ENCODE data around the gene PEX1.
"Not testable (repeated sequence)": the region's sequence is repeated elsewhere in the genome, so short reads cannot be mapped to it uniquely, and the experiment has no call there.

The PEX1 gene

DNA sequence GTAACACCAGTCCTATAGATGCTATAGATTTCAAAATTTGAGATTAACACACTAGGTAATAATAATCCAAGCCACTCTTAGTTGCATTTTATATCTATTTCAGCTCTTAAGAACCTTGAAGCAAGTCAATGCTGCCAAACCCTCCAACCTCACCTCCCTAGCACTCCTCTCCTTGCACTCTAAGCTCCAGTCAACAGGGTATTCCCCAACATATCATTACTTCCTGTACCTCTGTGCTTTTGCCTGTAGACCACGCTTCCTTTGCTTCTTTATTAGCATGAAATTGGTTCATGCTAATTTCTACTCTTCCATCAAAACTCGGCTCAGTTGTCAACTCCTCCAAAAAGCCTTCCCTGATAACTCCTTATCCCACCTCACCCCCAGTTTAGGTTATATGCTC lies 24.6 kb downstream of the PEX1 start:
- DNase-seq, result no peak

DNA sequence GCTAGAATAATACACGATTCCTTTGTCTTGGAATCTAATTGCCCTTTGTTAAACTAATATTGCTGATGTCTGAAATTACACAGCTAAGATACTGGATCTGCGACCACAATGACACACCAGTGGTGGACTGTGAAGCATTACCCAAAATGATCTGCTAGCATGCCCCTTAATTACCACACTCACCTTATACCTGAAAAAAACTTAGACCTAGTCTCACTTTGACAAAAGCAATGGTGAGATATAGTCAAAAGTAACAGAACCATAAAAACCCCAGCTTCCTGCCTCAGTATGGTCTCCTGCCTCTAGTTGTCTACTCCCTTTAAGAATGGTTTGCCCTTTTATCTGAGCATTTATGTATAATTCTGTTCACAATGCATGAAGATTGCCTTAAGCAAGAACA lies 29.8 kb downstream of the PEX1 start:
- no peak for DNase-seq

DNA sequence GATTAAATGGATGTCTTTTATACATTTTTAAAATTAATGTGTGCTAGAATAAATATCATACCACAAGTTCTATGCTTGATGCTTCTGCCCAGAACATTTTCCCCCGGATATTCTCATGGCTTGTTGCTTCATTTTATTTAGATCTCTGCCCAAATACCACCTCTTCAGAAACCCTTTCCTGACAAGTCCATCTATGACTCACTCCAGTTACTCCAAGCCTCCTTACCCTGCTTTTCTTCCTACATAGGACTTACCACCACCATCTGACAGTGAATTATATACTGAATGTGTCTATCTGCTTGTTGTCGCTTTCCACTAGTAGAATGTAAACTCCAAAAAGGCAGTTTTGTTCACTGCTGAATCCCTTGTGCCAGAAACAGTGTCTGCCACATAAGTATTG lies 31.4 kb downstream of the PEX1 start:
- DNase-seq, result no peak

DNA sequence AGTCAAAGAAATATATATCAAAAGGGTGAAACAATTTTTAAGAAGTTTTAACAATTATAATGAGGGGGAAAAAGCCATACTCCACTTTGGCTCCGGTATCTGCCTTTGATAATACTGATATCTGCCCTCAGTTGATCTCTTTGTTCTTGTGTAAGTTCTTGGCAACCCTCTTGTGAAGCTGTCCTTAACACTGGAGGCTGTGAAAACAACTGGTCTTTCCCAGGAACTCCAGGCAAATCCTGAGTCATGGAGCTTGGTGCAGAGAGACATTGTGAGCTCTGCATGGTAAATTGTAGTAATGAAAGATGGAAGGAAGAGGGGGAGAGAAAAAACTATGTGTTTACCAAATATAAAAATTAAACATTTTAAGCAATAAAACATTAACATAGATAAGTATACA lies 38.7 kb downstream of the PEX1 start:
- no peak for DNase-seq

DNA sequence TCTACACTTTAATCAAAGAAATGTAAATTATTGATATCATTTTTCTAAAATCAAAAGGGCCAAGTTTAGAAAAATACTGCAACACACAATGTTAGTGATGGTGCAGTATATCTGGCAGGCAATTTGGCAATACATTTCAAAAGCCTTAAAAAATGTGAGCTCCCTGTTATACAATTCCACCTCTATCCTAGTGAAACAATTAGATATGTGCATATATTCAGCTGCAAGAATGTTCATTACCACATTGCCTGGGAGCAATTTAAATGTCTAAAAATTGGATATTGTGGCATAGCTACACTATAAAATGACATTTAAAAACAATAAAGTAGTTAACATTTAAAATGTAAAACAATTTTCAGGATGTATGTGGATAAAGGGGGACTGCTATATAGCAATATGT lies 40.5 kb downstream of the PEX1 start:
- no peak for DNase-seq

DNA sequence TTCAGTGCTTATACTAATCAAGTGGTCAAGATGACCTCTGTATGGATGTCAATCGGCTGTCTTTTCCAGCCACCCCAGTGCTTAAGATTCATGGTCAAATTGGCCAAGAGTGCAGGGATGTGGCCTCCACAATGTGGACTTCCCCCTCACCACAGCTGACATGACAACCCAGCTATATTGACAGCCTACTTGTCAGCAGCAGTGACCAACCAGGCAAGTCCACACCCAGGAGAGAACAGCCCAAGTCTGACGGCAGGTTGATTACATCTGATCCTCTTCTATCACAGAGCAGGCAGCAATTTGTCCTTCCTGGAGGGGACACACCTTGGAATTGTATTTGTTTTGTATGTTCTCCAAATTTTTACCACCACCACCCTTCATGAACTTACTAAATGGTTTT lies 42.3 kb downstream of the PEX1 start:
- DNase-seq, result no peak

DNA sequence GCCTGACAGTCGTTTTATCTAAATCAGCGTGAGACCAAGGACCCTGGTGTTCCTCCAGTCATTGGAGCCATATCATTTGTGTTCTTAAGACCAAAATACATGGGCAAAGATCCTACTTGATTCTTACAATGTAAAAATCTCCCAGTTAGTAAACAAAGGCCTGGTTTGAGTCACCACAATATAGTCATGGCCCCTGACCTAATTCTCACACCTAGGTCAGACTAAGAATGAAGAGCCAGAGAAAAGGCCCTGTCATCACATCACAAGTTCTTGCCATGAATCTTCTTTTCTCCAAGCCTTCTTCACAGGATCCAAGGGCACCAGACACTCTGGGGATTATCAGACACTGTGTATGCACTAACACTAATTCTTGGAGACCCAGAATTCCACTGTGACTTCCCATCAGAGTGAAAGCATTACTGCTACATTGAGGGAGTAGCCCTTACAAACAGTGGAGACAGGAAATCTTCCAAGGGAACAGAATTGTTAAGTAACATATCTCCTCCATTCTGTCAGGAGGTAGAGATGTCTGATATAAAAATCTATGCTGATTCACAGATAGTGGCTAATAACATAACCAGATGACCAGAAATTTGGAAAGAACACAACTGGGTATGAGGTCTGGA lies 42.9 kb downstream of the PEX1 start:
- DNase-seq, result no peak

DNA sequence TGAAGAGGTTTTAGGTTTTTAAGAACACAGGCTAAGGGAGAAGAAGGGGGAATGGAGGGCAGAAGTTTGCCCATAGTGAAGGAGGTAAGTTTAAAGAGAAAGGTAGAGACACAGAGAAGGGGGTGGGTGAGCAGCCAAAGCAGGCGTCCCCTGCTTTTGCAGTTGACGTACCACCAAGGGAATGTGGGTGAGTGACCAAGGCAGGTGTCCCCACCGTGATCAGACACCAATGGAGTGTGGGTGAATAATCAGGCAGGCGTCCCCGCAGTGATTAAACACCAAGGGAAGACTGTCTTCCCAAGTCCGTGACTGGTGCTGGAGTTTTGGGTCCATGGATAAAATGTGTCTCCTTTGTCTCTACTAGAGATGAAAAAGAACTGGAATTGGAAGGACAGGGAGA lies 44.1 kb downstream of the PEX1 start:
- DNase-seq, result not testable (repeated sequence)

DNA sequence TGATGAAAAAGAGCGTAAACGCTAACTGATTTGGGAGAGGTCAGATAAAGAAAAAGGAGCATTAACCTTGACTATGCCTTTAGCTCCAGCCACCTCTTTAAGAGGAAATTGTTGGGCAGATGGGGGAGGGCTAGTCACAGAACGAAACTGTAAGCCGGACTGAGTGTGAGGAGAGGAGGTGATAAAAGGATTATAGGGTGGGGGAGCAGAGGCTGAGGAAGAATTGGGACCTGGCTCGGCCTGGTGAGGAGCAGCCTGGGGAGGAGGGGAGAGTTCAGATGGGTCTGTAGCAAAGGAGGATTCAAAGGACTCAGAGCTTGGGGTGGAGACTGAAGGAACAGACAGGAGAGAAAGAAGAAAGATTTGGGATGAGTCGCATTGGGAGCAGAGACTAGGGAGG lies 44.7 kb downstream of the PEX1 start:
- not testable (repeated sequence) for DNase-seq

DNA sequence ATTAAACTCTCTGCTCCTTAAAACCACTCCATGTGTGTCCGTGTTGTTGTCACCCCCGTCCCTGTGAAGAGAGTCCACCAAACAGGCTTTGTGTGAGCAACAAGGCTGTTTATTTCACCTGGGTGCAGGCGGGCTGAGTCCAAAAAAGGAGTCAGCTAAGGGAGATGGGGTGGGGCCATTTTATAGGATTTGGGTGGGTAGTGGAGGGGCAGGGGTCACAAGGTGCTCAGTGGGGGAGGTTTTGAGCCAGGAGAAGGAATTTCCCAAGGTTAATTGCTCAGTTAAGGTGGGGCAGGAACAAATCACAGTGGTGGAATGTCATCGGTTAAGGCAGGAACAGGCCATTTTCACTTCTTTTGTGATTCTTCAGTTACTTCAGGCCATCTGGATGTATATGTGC lies 49.2 kb downstream of the PEX1 start:
- not testable (repeated sequence) for DNase-seq

DNA sequence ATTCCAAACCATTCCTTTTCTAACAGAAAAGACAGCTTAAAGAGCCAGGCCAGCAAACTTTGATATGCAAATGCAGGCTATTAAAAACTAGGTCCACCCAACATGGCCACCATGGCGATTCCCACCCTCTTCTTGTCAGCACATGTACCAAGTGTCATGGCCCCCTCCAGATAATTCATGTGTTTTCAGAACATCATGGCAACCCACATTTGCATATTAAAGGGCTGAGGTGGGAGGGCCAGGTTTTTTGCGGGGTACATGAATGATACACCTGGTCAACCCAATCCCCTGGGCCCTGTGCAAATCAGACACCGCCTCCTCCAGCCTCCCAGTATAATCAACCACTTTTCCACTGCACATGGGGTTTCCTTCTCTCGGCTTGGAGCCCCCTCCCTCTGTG lies 49.6 kb downstream of the PEX1 start:
- no peak for DNase-seq

DNA sequence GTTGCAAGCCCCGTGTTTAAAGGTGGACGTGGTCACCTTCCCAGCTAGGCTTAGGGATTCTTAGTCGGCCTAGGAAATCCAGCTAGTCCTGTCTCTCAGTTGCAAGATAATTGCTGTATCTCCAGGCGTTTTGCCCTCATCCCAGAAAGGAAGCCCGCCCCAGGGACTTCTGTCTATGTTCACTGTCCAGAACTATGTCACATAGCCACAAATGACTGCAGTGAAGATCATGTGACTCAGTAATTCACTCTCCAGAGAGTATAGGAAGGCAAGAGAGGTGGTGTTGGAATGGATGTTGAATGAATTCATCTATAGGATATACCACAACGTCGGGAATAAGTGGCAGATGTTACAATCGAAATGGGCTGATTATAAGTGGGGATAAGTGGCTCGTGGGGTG lies 50.2 kb downstream of the PEX1 start:
- DNase-seq, result no peak

DNA sequence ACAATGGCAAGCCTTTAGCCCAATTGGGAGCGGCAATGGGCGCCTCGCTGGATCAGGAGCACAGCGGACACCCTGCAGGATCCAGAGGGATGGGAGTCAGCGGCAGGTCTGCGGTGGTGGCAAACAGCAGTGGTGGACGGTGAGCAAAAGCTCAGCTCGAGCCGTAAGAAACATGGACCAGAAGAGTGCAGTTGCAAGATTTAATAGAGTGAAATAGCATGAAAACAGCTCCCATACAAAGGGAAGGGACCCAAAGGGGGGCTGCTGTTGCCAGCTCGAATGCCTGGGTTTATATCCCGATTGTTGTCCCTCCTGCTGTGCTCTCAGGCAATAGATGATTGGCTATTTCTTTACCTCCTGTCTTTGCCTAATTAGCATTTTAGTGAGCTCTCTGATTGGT lies 50.6 kb downstream of the PEX1 start, which contains the start of gene ERVW-1:
Gene ERVW-1, minus strand, starts transcription at position 266 of the 400 bp plus-strand sequence. CDS start 7,565 bp downstream, outside the sequence.
- DNase-seq, result not testable (repeated sequence)

DNA sequence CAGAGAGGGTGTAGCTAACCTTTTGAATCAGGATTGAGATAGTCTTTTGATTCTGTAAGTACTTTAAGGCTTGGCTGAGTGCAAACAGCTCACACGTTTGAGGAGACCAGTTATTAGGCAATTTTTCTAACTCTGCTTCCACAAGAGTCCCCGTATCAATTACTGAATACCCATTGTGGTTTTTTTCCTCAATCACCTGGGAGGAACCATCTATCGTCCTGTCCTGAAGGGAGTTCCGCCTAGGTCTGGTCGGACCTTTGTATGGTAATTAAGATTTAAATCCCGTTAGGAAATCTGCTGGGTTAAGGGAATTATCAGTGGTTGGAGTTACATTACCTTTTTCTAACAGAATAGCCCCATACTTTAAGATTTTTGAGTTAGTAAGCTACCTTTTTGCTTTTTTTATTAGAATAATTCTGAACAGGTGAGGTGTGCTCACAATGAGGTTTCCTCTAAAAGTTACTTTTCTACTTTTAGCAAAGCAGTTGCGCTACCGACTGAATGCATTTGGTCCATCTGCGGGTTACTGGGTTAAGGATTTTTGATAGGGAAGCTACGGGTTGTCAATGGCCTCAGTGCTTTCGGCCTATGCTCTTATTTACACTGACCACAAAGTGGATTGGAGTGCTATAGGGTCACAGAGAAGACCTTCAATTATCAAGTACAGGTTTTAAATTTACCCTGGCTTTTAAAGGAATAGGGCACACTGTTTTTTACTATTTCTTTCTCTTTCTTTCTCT lies 52.3 kb downstream of the PEX1 start:
- DNase-seq, result not testable (repeated sequence)

DNA sequence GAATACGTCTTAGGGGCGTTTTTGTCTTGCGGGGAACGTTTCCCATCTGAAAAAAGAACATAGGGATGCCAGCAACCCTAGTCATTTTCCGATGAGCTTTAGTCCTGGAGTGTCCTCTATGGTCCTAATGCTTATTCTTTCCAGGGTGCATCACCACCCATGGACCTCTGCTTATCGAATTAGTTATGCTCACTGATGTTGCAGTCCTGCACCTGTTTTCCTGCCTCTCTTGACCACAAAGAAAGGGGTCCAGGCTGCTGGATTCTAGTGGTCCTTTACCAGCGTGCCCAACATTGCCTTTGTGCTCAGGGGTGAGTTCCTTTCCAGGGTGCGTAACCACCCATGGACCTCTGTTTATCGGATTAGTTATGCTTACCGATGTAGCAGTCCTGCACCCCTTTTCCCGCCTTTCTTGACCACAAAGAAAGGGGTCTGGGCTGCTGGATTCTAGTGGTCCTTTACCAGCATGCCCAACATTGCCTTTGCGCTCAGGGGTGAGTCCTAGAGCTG lies 53.0 kb downstream of the PEX1 start:
- DNase-seq, result not testable (repeated sequence)

DNA sequence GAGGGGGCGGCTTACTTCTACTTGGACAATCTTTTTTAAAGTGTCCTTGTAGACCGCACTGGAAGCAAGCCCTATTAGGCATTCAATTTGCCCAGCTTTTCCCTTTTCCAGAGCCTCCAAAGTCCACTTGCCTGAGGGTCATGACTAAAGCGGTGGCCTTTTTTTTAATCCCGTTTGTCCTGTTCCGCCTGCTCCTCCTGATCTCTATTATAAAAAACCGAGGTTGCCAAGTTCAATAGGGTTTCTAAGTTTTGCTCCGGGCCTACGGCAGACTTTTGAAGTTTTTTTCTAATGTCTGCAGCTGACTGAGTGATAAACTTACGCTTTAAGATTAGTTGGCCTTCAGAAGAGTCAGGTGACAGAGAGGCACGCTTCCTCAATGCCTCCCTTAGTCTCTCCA lies 54.3 kb downstream of the PEX1 start:
- not testable (repeated sequence) for DNase-seq

DNA sequence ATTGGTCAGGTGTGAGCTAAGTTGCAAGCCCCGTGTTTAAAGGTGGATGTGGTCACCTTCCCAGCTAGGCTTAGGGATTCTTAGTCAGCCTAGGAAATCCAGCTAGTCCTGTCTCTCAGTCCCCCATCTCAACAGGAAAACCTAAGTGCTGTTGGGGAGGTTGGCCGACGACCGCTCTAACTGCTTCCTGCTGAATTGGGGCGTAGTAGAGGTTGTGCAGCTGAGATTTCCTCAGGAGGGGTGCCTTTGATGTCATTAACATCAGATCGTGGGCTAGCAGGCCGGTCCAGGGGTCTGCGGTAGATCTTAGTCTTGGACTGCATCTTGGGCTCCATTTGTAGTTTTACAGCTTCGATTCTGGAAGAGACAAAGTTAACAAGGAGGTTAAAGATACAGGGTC lies 59.7 kb downstream of the PEX1 start:
- DNase-seq, result not testable (repeated sequence)

DNA sequence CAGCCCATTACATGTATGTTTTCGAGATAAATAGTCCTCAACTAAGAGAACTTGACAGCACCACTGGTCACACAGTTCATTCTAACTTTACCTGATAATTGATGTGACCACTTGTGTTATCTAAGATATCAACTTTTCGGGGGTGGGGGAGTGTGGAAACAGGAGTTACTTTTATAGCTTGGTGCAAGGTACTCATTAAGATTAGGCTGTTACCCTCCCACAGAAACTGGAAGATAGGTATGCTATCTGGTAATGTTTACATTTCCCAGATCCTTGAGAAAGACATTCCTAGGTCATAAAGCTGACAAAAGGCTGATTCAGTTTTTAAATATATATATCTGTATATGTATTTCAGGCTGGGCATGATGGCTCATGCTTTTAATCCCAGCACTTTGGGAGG lies 61.6 kb downstream of the PEX1 start:
- DNase-seq, result no peak

DNA sequence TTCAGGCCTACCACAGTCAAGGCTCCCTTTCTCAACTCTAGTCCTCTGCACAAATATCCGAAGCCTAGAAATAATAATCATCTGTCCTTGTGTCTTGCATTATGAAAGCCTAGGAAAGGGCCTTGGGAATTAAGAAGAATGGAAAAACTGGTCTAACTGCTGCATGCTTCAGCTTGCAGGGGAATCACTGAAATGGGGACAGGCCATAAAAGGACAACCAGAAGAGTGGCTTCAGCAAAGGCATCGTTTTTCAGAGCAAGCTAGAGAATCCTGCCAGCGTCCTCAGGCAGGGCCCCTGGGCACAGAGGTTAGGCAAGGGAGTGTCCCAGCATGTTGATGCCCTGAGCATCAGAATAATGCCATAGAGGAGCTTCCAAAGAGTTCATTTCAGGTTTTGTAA lies 63.8 kb downstream of the PEX1 start:
- DNase-seq, result no peak

DNA sequence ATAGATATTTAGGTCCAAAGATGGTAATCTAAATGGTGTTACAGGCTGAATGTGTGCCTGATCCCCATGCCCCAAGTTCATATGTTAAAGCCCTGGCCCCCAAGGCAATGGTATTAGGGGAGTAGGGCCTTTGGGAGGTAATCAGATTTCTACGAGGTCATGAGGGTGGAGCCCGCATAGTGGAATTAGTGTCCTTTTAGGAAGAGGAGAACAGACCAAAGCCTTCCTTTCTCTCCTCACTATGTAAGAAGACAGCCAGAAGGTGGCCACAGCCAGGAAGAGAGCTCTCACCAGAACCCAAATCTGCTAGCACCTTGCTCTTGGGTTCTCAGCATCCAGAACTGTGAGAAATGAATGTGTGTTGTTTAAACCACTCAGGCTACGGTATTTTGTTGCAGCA lies 65.8 kb downstream of the PEX1 start:
- no peak for DNase-seq

DNA sequence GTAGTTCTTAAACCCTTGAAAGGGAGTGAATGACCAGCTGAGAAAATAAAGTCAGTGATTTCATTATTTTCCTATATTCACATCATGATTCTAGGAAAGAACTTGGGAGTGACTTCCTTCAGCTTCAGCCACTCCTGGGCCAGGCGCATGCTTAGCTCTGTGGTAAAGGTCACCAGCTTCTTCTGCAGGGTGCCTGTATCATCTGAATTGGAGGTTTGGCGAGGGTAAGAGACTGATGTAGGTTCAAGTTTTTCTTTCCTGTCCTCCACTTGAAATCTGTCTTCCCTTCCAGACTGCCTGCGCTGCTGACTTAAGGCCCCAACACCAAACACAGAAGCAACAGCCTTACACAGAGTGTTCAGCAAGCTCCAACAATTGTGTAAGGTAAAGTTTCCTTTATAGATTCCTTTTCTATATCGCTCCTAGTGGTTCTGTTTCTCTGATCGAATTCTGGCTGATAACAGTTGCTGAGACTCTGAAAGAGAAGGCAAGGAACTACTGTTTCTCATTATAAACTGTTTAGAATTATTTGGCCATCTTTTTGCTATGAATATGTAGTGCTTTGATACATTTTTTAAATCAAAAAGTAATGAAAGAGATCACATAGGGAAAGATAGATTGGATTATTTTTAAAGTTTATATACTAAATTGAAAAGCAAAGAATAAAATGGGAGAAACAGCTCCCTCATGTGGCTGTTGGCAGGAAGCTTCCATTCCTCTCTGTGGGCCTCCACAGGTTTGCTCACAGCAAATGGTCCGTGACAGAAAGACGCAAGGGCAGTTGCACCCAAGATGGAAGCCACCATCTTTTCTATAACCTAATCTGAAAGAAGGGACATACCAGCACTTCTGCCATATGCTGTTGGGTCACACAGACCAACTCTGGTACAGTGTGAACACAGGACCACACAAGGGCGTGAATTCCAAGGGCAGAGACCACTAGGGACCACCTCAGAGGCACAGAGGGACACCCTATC lies 67.0 kb downstream of the PEX1 start:
- peak; percentile 66 for DNase-seq

DNA sequence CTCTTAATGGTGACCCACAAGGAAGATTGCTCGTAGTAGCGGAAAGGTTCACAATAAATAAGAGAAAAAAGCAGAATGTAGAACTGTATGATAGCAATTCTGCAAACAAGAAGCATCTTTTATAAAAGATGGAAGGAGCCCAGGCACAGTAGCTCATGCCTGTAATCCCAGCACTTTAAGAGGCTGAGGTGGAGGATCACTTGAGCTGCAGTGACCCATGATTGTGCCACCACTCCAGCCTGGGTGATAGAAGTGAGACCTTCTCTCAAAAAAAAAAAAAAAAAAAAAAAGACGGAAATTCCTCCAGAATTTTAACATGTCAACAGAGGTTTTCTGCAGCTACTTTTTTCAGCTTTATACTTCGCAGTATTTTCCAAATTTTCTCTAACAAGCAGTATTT lies 67.8 kb downstream of the PEX1 start:
- no peak for DNase-seq

DNA sequence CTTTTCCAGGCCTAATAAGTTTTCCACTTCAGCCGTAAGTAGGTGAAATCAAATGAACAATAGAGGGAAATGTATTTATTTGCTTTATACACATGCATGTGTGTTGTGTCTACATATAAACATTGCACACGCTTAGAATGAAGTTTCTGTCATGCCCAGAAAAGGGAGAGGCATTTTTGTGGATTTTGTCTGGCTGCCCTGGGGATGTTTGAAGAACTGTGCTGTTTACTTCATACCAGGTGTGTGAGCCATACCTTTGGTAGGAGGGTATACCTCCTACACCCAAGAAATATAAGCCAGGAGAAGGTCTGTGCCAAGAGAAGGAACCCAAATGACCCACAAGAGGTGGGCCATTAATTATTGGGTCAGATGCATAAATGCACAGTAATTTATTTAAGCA lies 68.2 kb downstream of the PEX1 start:
- DNase-seq, result no peak

Measured in activated effector memory CD4-positive, alpha-beta T cell treated with anti-CD3 and anti-CD28 coated beads, Interleukin-2, amount 50 U/mL, for 16 hours (primary cell).